Peyer's patch (tissue), 4 donors: ENCODE results near the gene CD8B2.
"Not testable (repeated sequence)": the region's sequence is repeated elsewhere in the genome, so short reads cannot be mapped to it uniquely, and the experiment has no call there.

Source experiments
- POLR2A ChIP-seq, 2 donors: fragments of 450-650 bp; IDR thresholded peaks; one replicate each; pipeline ENCODE4 v1.5.1; 2017; ENCODE audit warnings: antibody characterized with exemption in 2 of 2, mild to moderate bottlenecking in 2 of 2, moderate library complexity in 2 of 2
- TF ChIP-seq, protein P1 (sequence below), 6 experiments: fragments of 450-650 bp in 4 of 6; fragments of 200-600 bp in 2 of 6; sonication (generic) in 1 of 6; IDR thresholded peaks; one replicate each; pipeline ENCODE4 v1.5.1; 2017 to 2019; ENCODE audit warnings: antibody characterized with exemption in 6 of 6, mild to moderate bottlenecking in 3 of 6, moderate library complexity in 1 of 6

DNA sequence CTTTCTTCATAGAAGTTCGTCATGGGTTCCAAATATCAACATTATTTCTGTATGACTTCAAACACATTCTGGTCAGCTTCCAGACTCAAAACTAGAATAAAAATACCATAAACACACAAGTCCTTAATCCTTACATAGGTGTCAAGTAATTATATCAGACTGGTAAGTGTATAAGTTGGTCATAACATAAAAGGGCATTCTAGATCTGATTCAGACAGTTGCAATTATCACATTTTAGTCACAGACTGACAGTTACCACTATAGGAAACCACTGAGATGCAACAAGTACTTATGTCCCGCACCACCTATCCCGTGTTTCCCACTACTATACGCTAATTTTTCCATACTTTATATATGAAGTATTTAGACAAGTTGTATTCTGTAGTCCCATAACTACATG, 9.5 kb upstream of the CD8B2 start:
- TF ChIP-seq, protein P1, sequence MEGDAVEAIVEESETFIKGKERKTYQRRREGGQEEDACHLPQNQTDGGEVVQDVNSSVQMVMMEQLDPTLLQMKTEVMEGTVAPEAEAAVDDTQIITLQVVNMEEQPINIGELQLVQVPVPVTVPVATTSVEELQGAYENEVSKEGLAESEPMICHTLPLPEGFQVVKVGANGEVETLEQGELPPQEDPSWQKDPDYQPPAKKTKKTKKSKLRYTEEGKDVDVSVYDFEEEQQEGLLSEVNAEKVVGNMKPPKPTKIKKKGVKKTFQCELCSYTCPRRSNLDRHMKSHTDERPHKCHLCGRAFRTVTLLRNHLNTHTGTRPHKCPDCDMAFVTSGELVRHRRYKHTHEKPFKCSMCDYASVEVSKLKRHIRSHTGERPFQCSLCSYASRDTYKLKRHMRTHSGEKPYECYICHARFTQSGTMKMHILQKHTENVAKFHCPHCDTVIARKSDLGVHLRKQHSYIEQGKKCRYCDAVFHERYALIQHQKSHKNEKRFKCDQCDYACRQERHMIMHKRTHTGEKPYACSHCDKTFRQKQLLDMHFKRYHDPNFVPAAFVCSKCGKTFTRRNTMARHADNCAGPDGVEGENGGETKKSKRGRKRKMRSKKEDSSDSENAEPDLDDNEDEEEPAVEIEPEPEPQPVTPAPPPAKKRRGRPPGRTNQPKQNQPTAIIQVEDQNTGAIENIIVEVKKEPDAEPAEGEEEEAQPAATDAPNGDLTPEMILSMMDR (IDR thresholded peaks at IDR 0.05) = not testable (repeated sequence)
- not testable (repeated sequence) for TF ChIP-seq POLR2A (IDR thresholded peaks at IDR 0.05)
